GM18870 (cell line): ENCODE data around the gene SAMD8.

Experiments
- ATAC-seq: cut with Tn5 transposase; IDR thresholded peaks from one replicate; pipeline ENCODE4 v1.9.1; 2021; ENCODE audit warnings: moderate library complexity; ENCODE audit not compliant: unreplicated experiment

SAMD8 gene

GRCh38 chr10:75111365-75111906 lies at the start of gene SAMD8:
Gene SAMD8 (plus strand): TSS chr10:75111656. CDS start chr10:75150529, 38,873 bp downstream.
- ATAC-seq = peak; percentile 66

- no peak for ATAC-seq
These were observed 49.5 kb upstream of the SAMD8 start for GRCh38 chr10:75061709-75062505.

GRCh38 chr10:75062506-75063299 lies 48.8 kb upstream of the SAMD8 start:
- ATAC-seq = no peak

GRCh38 chr10:75063461-75064230 lies 47.8 kb upstream of the SAMD8 start:
- ATAC-seq = no peak

GRCh38 chr10:75065076-75065475 lies 46.4 kb upstream of the SAMD8 start:
- no peak for ATAC-seq

- ATAC-seq = no peak
These were observed 45.2 kb upstream of the SAMD8 start for GRCh38 chr10:75066271-75066670.

- no peak for ATAC-seq
These were observed 44.2 kb upstream of the SAMD8 start for GRCh38 chr10:75067272-75067671.

GRCh38 chr10:75068523-75068922 lies 42.9 kb upstream of the SAMD8 start:
- no peak for ATAC-seq

GRCh38 chr10:75070476-75070875 lies 41.0 kb upstream of the SAMD8 start:
- ATAC-seq = no peak

- ATAC-seq = no peak
These were observed 40.5 kb upstream of the SAMD8 start for GRCh38 chr10:75070961-75071428.

GRCh38 chr10:75071756-75072155 lies 39.7 kb upstream of the SAMD8 start:
- no peak for ATAC-seq

GRCh38 chr10:75072727-75073126 lies 38.7 kb upstream of the SAMD8 start:
- ATAC-seq = no peak

GRCh38 chr10:75073442-75073841 lies 38.0 kb upstream of the SAMD8 start:
- ATAC-seq = no peak

- ATAC-seq = no peak
These were observed 36.6 kb upstream of the SAMD8 start for GRCh38 chr10:75074711-75075445.

- no peak for ATAC-seq
These were observed 35.1 kb upstream of the SAMD8 start for GRCh38 chr10:75076348-75076747.

GRCh38 chr10:75079436-75080083 lies 31.9 kb upstream of the SAMD8 start:
- ATAC-seq = no peak

GRCh38 chr10:75080554-75080953 lies 30.9 kb upstream of the SAMD8 start:
- no peak for ATAC-seq

GRCh38 chr10:75081379-75081778 lies 30.1 kb upstream of the SAMD8 start:
- no peak for ATAC-seq

GRCh38 chr10:75083972-75084833 lies 27.3 kb upstream of the SAMD8 start:
- no peak for ATAC-seq
